ENCODE results near the gene SPARCL1.

SPARCL1 gene

DNA sequence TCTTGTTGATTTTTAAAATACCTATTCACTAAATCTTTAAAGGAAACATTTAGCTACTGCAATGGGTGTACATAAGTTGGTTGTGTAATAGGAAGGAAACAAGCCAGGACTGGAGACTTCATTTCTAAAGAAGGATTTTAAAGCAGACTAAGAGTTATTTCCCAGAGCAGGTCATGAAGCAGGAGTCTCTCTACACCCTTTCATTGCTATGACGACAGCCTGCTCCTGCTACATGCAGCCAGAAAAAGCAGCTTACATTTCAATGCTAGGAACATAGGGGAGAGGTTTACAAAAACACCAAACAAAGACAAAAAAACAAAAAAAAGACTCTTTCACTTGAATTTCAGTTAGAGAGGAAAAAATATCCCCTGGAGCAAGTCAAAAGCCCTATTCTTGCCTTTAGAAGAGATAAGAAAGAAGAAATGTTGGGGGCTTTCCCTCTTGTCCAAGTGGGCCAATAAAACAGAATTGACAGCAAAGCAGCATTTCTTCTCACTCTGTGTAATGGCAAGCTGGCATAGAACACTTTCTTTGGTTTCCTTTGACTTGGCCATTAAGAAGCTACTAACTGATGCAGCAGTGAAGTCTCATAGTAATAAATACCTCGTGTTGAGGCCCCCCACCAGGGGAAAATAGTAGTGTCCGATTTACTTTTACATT, 3.4 kb downstream of the SPARCL1 start:
- H3K4me1 ChIP-seq (ENCODE audit: control insufficient read depth in 2 of 2, insufficient read depth in 2 of 2, low read length in 2 of 2) = peaks cover 0 to 3% of the 10 kb centered on the region in 2 donors
- no peaks in the 10 kb centered on the region for H3K36me3 ChIP-seq (ENCODE audit: control insufficient read depth in 2 of 2, insufficient read depth in 2 of 2, low read length in 2 of 2)
- peak overlapping the region in 1 of 2 donors; percentile 13 for H3K9ac ChIP-seq (ENCODE audit: low read depth in 1 of 2, low read length in 2 of 2)
- peaks cover 0 to 4% of the 10 kb centered on the region in 2 donors for H3K9me3 ChIP-seq (ENCODE audit: control insufficient read depth in 2 of 2, low read length in 2 of 2)
- H3K27ac ChIP-seq (ENCODE audit: low read depth in 2 of 2, low read length in 2 of 2) = peak overlapping the region; percentile 69 to 86
- no peaks in the 10 kb centered on the region for H3K27me3 ChIP-seq (ENCODE audit: control insufficient read depth in 2 of 2, insufficient read depth in 2 of 2, low read length in 2 of 2)
- peak overlapping the region; percentile 45 to 68 for H3K4me3 ChIP-seq (ENCODE audit: low read length in 2 of 2)

DNA sequence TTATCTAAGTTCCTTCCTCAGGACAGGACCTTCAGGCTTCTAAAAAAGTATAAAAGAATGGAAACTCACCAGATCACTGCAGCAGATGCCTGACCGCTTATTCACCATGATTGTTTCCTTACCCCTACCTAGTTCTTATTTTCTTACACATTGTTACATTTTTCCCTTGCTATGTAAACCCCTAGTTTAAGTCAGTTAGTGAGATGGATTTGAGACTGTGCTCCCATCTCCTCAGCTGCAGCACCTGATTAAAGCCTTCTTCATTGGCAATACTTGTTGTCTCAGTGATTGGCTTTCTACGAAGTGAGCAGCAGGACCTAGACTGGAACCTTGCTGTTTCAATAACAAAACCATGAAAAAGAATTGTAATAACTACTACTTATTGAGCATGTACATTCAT, 4.7 kb downstream of the SPARCL1 start:
- H3K36me3 ChIP-seq (ENCODE audit: control insufficient read depth in 2 of 2, insufficient read depth in 2 of 2, low read length in 2 of 2) = no peaks in the 10 kb centered on the region
- peaks cover 0 to 3% of the 10 kb centered on the region in 2 donors for H3K4me1 ChIP-seq (ENCODE audit: control insufficient read depth in 2 of 2, insufficient read depth in 2 of 2, low read length in 2 of 2)
- H3K27me3 ChIP-seq (ENCODE audit: control insufficient read depth in 2 of 2, insufficient read depth in 2 of 2, low read length in 2 of 2) = no peaks in the 10 kb centered on the region
- peaks cover 0 to 4% of the 10 kb centered on the region in 2 donors for H3K9me3 ChIP-seq (ENCODE audit: control insufficient read depth in 2 of 2, low read length in 2 of 2)
- H3K9ac ChIP-seq (ENCODE audit: low read depth in 1 of 2, low read length in 2 of 2) = no peak overlapping the region
- peak overlapping the region; percentile 13 to 69 for H3K27ac ChIP-seq (ENCODE audit: low read depth in 2 of 2, low read length in 2 of 2)
- no peak overlapping the region for H3K4me3 ChIP-seq (ENCODE audit: low read length in 2 of 2)

DNA sequence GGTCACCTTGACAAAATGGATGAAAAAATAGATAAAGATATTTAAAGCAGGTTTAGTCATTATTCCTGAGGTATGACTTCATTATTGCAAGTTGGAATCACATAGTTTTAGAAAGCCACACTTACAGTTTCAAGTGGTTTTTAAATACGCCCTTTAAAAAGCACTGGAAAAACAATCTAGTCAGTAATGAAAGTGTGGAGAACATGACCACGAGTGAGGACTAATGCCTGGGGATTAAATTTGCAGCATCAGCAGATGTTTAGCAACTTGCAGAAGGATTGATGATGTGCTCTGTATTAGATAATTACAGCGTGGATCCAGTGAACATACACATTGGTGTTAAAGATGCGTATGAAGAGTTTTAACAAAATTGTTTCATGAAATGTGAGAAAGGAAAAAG, 5.9 kb downstream of the SPARCL1 start:
- Histone ChIP-seq H3K4me3 (ENCODE audit: low read length in 2 of 2) (no peak overlapping the region), H3K36me3 (ENCODE audit: control insufficient read depth in 2 of 2, insufficient read depth in 2 of 2, low read length in 2 of 2) (no peaks in the 10 kb centered on the region), H3K9ac (ENCODE audit: low read depth in 1 of 2, low read length in 2 of 2) (no peak overlapping the region), H3K9me3 (ENCODE audit: control insufficient read depth in 2 of 2, low read length in 2 of 2) (peaks cover 0 to 4% of the 10 kb centered on the region in 2 donors), H3K27me3 (ENCODE audit: control insufficient read depth in 2 of 2, insufficient read depth in 2 of 2, low read length in 2 of 2) (no peaks in the 10 kb centered on the region), H3K4me1 (ENCODE audit: control insufficient read depth in 2 of 2, insufficient read depth in 2 of 2, low read length in 2 of 2) (peaks cover 0 to 3% of the 10 kb centered on the region in 2 donors), H3K27ac (ENCODE audit: low read depth in 2 of 2, low read length in 2 of 2) (peak overlapping the region; percentile 56 to 63)

DNA sequence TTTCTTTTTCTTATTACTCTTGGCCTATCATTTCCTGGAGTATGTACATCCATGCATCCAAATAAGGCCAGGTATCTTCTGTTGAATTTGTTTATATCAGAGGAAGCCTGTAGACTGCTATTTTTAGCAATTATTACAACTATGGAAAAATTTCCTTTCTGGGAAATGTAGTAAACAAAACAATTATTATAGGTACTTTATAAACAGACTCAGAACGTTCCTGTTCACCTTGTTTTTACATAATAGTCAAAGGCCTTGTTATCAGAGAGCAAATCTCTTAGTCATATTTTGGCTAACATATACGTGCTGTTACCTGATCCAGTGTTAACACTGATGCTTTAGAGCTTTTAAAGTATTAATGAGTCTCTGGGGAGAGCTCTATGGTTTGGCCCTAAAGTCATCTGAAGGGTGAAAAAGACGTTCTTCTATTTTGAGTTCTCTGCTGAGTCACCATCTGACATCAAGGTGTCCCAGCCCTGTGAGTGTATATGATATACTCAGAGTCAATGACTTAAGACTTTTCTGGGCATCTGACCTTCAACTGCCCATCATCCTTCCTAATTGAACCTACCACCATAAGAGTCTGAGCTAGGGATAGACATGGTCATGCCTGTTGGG, 7.3 kb downstream of the SPARCL1 start:
- peak overlapping the region; percentile 56 to 63 for H3K27ac ChIP-seq (ENCODE audit: low read depth in 2 of 2, low read length in 2 of 2)
- no peaks in the 10 kb centered on the region for H3K36me3 ChIP-seq (ENCODE audit: control insufficient read depth in 2 of 2, insufficient read depth in 2 of 2, low read length in 2 of 2)
- peaks cover 0 to 3% of the 10 kb centered on the region in 2 donors for H3K4me1 ChIP-seq (ENCODE audit: control insufficient read depth in 2 of 2, insufficient read depth in 2 of 2, low read length in 2 of 2)
- no peak overlapping the region for H3K9ac ChIP-seq (ENCODE audit: low read depth in 1 of 2, low read length in 2 of 2)
- peaks cover 0 to 4% of the 10 kb centered on the region in 2 donors for H3K9me3 ChIP-seq (ENCODE audit: control insufficient read depth in 2 of 2, low read length in 2 of 2)
- H3K27me3 ChIP-seq (ENCODE audit: control insufficient read depth in 2 of 2, insufficient read depth in 2 of 2, low read length in 2 of 2) = no peaks in the 10 kb centered on the region
- no peak overlapping the region for H3K4me3 ChIP-seq (ENCODE audit: low read length in 2 of 2)

DNA sequence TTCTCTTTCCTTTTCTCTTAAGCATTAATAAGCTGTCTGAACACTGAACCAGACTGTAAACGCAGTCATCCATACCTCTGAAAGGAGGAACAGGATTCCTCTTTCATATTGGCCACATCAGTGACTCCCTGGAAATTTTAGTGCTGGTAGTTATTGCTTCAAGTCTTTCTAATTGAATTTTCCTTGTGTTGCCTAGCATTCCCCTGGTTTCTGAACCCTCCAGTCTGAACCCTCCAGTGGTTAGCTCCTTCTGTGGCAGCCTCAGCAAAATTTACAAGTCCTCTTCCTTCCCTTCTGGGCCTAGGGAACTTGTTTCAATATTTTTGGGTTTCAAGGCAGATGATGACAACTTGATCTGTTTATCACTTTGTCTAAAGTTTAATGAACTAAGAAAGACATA, 7.9 kb downstream of the SPARCL1 start:
- Histone ChIP-seq H3K27ac (ENCODE audit: low read depth in 2 of 2, low read length in 2 of 2) (peak overlapping the region; percentile 35 to 45), H3K27me3 (ENCODE audit: control insufficient read depth in 2 of 2, insufficient read depth in 2 of 2, low read length in 2 of 2) (no peaks in the 10 kb centered on the region), H3K9me3 (ENCODE audit: control insufficient read depth in 2 of 2, low read length in 2 of 2) (peaks cover 0 to 4% of the 10 kb centered on the region in 2 donors), H3K36me3 (ENCODE audit: control insufficient read depth in 2 of 2, insufficient read depth in 2 of 2, low read length in 2 of 2) (no peaks in the 10 kb centered on the region), H3K9ac (ENCODE audit: low read depth in 1 of 2, low read length in 2 of 2) (no peak overlapping the region), H3K4me1 (ENCODE audit: control insufficient read depth in 2 of 2, insufficient read depth in 2 of 2, low read length in 2 of 2) (peaks cover 0 to 3% of the 10 kb centered on the region in 2 donors), H3K4me3 (ENCODE audit: low read length in 2 of 2) (no peak overlapping the region)

DNA sequence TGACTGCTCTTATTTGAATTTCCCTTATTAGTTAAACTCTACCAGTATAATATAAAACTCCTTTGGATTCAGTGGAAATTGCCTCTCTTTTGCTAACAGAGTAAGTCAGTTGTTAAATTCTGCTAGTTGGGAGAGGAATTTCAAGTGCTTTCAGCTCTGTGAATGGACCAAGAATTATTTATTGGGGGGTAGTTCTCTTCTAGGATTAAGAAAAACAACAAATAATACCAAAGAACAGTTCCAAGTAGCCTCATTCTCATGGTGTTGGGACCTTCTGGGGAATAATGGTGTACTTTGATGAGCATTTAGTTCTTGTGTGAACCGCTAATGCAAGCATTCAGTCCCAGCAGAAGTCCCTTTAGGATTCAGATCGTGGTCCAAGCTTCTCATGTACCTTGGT, 11.6 kb downstream of the SPARCL1 start:
- H3K4me3 ChIP-seq (ENCODE audit: low read length in 2 of 2) = no peak overlapping the region
- no peaks in the 10 kb centered on the region for H3K9me3 ChIP-seq (ENCODE audit: control insufficient read depth in 2 of 2, low read length in 2 of 2)
- no peaks in the 10 kb centered on the region for H3K27me3 ChIP-seq (ENCODE audit: control insufficient read depth in 2 of 2, insufficient read depth in 2 of 2, low read length in 2 of 2)
- H3K4me1 ChIP-seq (ENCODE audit: control insufficient read depth in 2 of 2, insufficient read depth in 2 of 2, low read length in 2 of 2) = no peaks in the 10 kb centered on the region
- no peaks in the 10 kb centered on the region for H3K36me3 ChIP-seq (ENCODE audit: control insufficient read depth in 2 of 2, insufficient read depth in 2 of 2, low read length in 2 of 2)
- H3K9ac ChIP-seq (ENCODE audit: low read depth in 1 of 2, low read length in 2 of 2) = no peak overlapping the region
- H3K27ac ChIP-seq (ENCODE audit: low read depth in 2 of 2, low read length in 2 of 2) = no peak overlapping the region

DNA sequence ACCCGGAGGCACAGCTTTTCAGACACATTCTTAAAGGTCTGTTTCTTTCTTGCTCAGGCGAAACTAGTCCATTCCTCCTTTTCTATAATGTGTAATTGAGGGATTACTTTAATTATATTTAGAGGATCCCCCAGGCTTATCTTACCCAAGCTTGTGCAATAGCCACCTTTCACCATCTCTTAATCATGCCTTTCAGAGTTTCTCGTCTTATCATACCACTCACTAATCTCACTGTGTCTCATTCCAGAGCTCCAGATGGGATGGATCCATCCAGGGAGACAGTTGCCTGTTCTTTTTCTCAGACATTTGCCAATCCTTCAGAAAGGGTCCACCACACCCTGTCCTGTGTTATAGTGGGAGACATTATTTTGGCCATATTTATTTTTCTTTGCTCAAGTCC, 12.5 kb downstream of the SPARCL1 start:
- no peak overlapping the region for H3K9ac ChIP-seq (ENCODE audit: low read depth in 1 of 2, low read length in 2 of 2)
- H3K27me3 ChIP-seq (ENCODE audit: control insufficient read depth in 2 of 2, insufficient read depth in 2 of 2, low read length in 2 of 2) = no peaks in the 10 kb centered on the region
- H3K4me1 ChIP-seq (ENCODE audit: control insufficient read depth in 2 of 2, insufficient read depth in 2 of 2, low read length in 2 of 2) = no peaks in the 10 kb centered on the region
- H3K36me3 ChIP-seq (ENCODE audit: control insufficient read depth in 2 of 2, insufficient read depth in 2 of 2, low read length in 2 of 2) = no peaks in the 10 kb centered on the region
- H3K27ac ChIP-seq (ENCODE audit: low read depth in 2 of 2, low read length in 2 of 2) = no peak overlapping the region
- H3K9me3 ChIP-seq (ENCODE audit: control insufficient read depth in 2 of 2, low read length in 2 of 2) = no peaks in the 10 kb centered on the region
- no peak overlapping the region for H3K4me3 ChIP-seq (ENCODE audit: low read length in 2 of 2)

DNA sequence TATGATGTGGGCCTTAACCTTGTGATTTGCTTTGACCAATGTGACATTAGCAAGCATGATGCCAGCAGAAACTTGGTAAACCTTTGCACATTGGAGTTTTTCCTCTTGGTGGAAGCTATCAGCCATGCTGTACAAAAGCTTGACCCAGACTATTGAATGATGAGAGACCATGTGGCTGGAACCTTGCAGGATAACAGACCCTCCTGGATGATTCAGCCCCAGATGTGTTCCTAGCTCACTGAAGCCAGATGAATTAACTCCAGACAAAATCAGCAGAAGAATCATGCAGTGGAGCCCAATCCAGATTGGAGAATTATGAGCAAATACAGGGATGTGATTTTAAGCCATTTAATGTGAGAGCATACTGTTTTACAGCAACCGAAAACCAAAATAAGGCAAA, 16.8 kb downstream of the SPARCL1 start:
- Histone ChIP-seq H3K27ac (ENCODE audit: low read depth in 2 of 2, low read length in 2 of 2) (no peak overlapping the region), H3K9me3 (ENCODE audit: control insufficient read depth in 2 of 2, low read length in 2 of 2) (no peaks in the 10 kb centered on the region), H3K27me3 (ENCODE audit: control insufficient read depth in 2 of 2, insufficient read depth in 2 of 2, low read length in 2 of 2) (no peaks in the 10 kb centered on the region), H3K4me1 (ENCODE audit: control insufficient read depth in 2 of 2, insufficient read depth in 2 of 2, low read length in 2 of 2) (no peaks in the 10 kb centered on the region), H3K4me3 (ENCODE audit: low read length in 2 of 2) (no peak overlapping the region), H3K36me3 (ENCODE audit: control insufficient read depth in 2 of 2, insufficient read depth in 2 of 2, low read length in 2 of 2) (no peaks in the 10 kb centered on the region), H3K9ac (ENCODE audit: low read depth in 1 of 2, low read length in 2 of 2) (no peak overlapping the region)

DNA sequence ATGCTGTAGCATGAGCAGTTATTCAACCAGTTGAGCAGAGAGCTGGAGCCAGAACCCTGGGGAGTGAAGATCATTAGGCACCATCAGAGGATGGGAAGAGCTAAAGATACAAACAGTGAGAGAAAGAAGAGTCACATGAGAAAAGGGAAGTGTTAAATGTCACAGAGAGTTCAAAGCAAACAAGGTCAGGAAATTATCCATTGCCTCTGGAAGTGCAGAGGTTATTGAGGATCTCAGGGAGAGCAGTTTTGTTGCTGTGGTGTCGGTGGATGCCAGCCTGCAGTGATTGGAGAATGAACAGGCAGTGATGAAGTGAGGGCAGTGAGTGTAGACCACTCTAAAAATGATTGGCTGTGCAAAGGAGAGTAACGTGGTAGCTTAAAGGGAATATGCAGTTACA, 17.7 kb downstream of the SPARCL1 start:
- Histone ChIP-seq H3K9me3 (ENCODE audit: control insufficient read depth in 2 of 2, low read length in 2 of 2) (no peaks in the 10 kb centered on the region), H3K9ac (ENCODE audit: low read depth in 1 of 2, low read length in 2 of 2) (no peak overlapping the region), H3K4me1 (ENCODE audit: control insufficient read depth in 2 of 2, insufficient read depth in 2 of 2, low read length in 2 of 2) (no peaks in the 10 kb centered on the region), H3K4me3 (ENCODE audit: low read length in 2 of 2) (no peak overlapping the region), H3K27ac (ENCODE audit: low read depth in 2 of 2, low read length in 2 of 2) (no peak overlapping the region), H3K27me3 (ENCODE audit: control insufficient read depth in 2 of 2, insufficient read depth in 2 of 2, low read length in 2 of 2) (no peaks in the 10 kb centered on the region), H3K36me3 (ENCODE audit: control insufficient read depth in 2 of 2, insufficient read depth in 2 of 2, low read length in 2 of 2) (no peaks in the 10 kb centered on the region)

DNA sequence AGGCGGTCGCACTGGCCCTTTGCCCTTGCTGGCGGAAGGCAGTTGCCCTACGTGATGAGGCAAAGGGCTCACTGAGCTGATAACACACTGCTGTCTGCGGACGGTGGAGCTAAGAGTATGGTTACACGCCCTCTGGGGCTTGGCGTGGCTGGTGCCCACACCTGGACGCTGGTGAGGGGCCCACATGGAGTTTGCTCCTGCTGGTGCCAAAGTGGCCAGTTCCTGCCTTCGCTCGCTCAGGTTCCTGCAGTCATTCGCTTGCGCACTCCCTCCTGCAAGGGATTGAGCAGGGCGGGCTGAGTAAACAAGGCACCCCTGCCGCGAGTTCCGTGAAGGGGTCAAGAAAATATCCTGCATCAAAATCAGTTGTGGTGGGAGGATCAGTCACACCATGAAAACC, 18.4 kb downstream of the SPARCL1 start:
- no peak overlapping the region for H3K4me3 ChIP-seq (ENCODE audit: low read length in 2 of 2)

More for the DNA sequence above, 18.4 kb downstream of the SPARCL1 start:
- no peaks in the 10 kb centered on the region for H3K27me3 ChIP-seq (ENCODE audit: control insufficient read depth in 2 of 2, insufficient read depth in 2 of 2, low read length in 2 of 2)
- H3K9me3 ChIP-seq (ENCODE audit: control insufficient read depth in 2 of 2, low read length in 2 of 2) = no peaks in the 10 kb centered on the region
- H3K36me3 ChIP-seq (ENCODE audit: control insufficient read depth in 2 of 2, insufficient read depth in 2 of 2, low read length in 2 of 2) = no peaks in the 10 kb centered on the region
- no peak overlapping the region for H3K9ac ChIP-seq (ENCODE audit: low read depth in 1 of 2, low read length in 2 of 2)
- no peaks in the 10 kb centered on the region for H3K4me1 ChIP-seq (ENCODE audit: control insufficient read depth in 2 of 2, insufficient read depth in 2 of 2, low read length in 2 of 2)
- no peak overlapping the region for H3K27ac ChIP-seq (ENCODE audit: low read depth in 2 of 2, low read length in 2 of 2)

Measured in mucosa of rectum (tissue), 2 donors.